GM19238 (cell line): ENCODE measurements around the gene GOSR1.
"Not testable (repeated sequence)": the region's sequence is repeated elsewhere in the genome, so short reads cannot be mapped to it uniquely, and the experiment has no call there.

Experiments used
- DNase-seq: peaks from one replicate; pipeline ENCODE4 v3.0.0; 2011; ENCODE audit warnings: low spot score; ENCODE audit not compliant: insufficient read length

Gene GOSR1

GRCh38 chr17:30477083-30477773 lies at the start of gene GOSR1:
Gene GOSR1 (plus strand): TSS chr17:30477408. CDS start chr17:30477434, 26 bp downstream.
- DNase-seq: peak; percentile 80

GRCh38 chr17:30427611-30428010 lies 49.6 kb upstream of the GOSR1 start:
- DNase-seq: no peak

GRCh38 chr17:30429155-30429554 lies 48.1 kb upstream of the GOSR1 start:
- DNase-seq: no peak

- no peak for DNase-seq
Observed at GRCh38 chr17:30433514-30433913, 43.7 kb upstream of the GOSR1 start.

- DNase-seq: no peak
Observed at GRCh38 chr17:30436729-30437128, 40.5 kb upstream of the GOSR1 start.

GRCh38 chr17:30443721-30444120 lies 33.5 kb upstream of the GOSR1 start:
- DNase-seq: no peak

GRCh38 chr17:30446640-30447039 lies 30.6 kb upstream of the GOSR1 start:
- not testable (repeated sequence) for DNase-seq

GRCh38 chr17:30449480-30449879 lies 27.7 kb upstream of the GOSR1 start:
- DNase-seq: no peak

GRCh38 chr17:30450125-30451027 lies 26.8 kb upstream of the GOSR1 start:
- no peak for DNase-seq

GRCh38 chr17:30454635-30455034 lies 22.6 kb upstream of the GOSR1 start:
- no peak for DNase-seq

GRCh38 chr17:30458371-30458770 lies 18.8 kb upstream of the GOSR1 start:
- DNase-seq: no peak

GRCh38 chr17:30458797-30459413 lies 18.3 kb upstream of the GOSR1 start:
- not testable (repeated sequence) for DNase-seq

GRCh38 chr17:30468465-30468864 lies 8.7 kb upstream of the GOSR1 start:
- DNase-seq: no peak

GRCh38 chr17:30472238-30472890 lies 4.8 kb upstream of the GOSR1 start:
- DNase-seq: no peak

- DNase-seq: no peak
Observed at GRCh38 chr17:30475206-30475605, 2.0 kb upstream of the GOSR1 start.

- DNase-seq: no peak
Observed at GRCh38 chr17:30476726-30477082, 504 bp upstream of the GOSR1 start.

- no peak for DNase-seq
Observed at GRCh38 chr17:30477774-30478115, 537 bp downstream of the GOSR1 start.

- no peak for DNase-seq
Observed at GRCh38 chr17:30482555-30482954, 5.3 kb downstream of the GOSR1 start.

- no peak for DNase-seq
Observed at GRCh38 chr17:30483159-30483558, 6.0 kb downstream of the GOSR1 start.

- DNase-seq: no peak
Observed at GRCh38 chr17:30493780-30494179, 16.6 kb downstream of the GOSR1 start.

- no peak for DNase-seq
Observed at GRCh38 chr17:30495586-30495985, 18.4 kb downstream of the GOSR1 start.

- no peak for DNase-seq
Observed at GRCh38 chr17:30503558-30503957, 26.4 kb downstream of the GOSR1 start.
